ENCODE measurements around the gene RIMS4.

The RIMS4 gene

DNA sequence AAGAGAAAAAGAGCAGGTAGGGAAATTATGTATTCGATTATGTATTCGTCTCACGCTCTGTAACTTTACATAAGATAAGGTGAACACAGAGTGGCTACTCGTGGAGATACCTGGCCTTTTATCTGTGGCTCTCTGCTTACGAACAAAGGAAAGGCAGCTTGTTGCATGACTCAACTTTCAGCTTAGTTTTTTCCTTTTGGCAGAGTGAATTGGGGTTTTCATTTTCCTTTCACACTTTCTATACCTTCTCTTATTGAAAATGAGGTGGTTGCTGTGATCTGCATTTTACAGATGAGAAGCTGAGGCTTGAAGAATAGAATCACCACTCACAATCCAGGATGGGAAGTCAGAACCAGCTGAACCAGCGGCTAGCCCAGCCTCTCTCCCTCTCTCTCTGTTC lies 78.0 kb downstream of the RIMS4 start:
- no peak for DNase-seq (ENCODE audit: low read depth)
- no peak overlapping the region for H3K4me3 ChIP-seq (ENCODE audit: low read depth, low read length)
- TF ChIP-seq, protein P1, sequence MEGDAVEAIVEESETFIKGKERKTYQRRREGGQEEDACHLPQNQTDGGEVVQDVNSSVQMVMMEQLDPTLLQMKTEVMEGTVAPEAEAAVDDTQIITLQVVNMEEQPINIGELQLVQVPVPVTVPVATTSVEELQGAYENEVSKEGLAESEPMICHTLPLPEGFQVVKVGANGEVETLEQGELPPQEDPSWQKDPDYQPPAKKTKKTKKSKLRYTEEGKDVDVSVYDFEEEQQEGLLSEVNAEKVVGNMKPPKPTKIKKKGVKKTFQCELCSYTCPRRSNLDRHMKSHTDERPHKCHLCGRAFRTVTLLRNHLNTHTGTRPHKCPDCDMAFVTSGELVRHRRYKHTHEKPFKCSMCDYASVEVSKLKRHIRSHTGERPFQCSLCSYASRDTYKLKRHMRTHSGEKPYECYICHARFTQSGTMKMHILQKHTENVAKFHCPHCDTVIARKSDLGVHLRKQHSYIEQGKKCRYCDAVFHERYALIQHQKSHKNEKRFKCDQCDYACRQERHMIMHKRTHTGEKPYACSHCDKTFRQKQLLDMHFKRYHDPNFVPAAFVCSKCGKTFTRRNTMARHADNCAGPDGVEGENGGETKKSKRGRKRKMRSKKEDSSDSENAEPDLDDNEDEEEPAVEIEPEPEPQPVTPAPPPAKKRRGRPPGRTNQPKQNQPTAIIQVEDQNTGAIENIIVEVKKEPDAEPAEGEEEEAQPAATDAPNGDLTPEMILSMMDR (IDR thresholded peaks at IDR 0.05; ENCODE audit: control insufficient read depth, extremely low read depth, insufficient read depth) = no peak

DNA sequence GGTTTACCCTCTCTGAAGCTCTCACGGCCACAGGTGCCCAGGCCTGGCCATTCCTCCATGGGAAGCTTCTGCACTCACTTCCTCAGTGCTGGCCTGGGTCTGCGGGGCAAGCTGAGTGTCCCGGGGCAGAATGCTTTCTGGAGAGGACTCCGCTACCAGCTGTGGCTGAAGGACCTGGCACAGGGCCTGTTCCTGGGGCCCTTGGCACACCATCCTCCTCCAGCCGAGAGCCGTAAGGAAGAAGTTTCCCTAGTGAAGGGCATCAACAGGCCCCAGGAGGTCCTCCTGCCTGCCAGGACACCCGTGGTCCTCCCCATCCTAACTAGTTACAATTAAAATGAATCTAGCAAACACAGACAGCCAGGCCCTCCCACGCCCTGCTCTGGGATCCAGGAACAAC lies 78.7 kb downstream of the RIMS4 start:
- TF ChIP-seq, protein P1 (IDR thresholded peaks at IDR 0.05; ENCODE audit: control insufficient read depth, extremely low read depth, insufficient read depth) = no peak
- no peak for DNase-seq (ENCODE audit: low read depth)
- no peak overlapping the region for H3K4me3 ChIP-seq (ENCODE audit: low read depth, low read length)

DNA sequence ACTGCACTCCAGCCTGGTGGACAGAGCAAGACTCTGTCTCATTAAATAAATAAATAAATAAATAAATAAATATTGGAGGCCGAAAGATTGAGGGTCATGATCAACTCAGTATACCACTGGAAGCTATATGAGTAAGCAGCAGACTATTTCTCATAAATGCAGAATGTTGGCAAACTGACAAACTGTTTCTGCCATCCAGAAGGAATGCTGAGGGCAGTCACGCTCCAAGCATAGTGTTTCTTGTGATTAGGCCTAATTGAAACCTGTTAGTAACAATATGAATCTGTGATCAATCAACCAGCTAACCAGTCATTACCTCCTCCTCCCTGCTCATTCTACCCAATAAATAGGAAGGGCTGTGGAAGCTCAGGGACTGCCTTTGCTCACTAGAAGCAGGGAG lies 79.9 kb downstream of the RIMS4 start:
- DNase-seq (ENCODE audit: low read depth) = no peak
- TF ChIP-seq, protein P1 (IDR thresholded peaks at IDR 0.05; ENCODE audit: control insufficient read depth, extremely low read depth, insufficient read depth) = no peak
- H3K4me3 ChIP-seq (ENCODE audit: low read depth, low read length) = no peak overlapping the region

DNA sequence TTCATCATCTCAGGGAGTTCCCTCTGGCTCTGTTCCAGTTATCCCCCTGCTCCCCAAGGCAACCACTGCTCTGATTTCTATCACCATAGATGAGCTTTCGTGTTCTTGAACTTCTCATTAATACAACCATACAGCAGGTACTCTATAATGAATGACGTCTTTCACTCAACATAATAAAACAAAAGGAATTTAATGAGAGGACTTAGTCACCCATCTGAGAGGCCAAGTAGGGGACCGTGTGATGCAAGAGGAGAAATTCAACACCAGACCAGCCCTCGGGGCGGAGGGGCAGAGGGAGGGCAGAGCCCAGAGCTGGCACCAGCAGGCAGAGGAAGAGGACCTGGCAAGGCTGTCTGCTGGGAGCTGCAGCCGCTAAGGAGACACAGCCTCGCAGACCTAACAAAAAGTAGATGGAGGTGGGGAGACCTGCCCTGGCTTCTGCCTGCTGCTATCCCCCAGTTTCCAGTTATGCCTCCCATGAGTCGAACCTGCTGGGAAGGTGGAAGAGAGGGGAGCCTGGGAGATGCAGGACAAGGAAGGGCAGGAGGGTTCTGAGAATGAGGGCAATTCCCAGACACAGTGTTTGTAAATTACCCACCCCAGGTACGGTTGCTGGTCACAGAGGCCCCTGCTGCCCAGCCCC lies 81.4 kb downstream of the RIMS4 start:
- TF ChIP-seq, protein P1 (IDR thresholded peaks at IDR 0.05; ENCODE audit: control insufficient read depth, extremely low read depth, insufficient read depth) = no peak

DNA sequence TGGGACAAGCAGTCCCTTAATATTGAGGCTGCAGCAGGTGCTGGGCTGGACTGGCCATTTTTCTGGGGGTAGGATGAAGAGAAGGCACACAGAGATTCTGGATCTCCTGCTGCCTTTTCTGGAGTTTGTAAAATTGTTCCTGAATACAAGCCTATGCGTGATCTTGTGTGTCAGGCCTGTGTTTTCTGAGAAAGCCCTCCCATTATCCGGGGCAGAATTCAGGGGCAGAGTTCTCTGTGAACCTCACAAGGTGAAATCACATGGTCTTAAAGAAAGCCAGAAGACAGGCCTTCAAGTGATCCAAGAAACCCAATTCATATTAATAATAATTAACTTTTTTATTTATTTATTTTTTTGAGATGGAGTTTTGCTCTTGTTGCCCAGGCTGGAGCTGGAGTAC lies 82.7 kb downstream of the RIMS4 start:
- H3K4me3 ChIP-seq (ENCODE audit: low read depth, low read length) = no peak overlapping the region
- TF ChIP-seq, protein P1 (IDR thresholded peaks at IDR 0.05; ENCODE audit: control insufficient read depth, extremely low read depth, insufficient read depth) = no peak
- no peak for DNase-seq (ENCODE audit: low read depth)

More for the DNA sequence above, 81.4 kb downstream of the RIMS4 start:
- H3K4me3 ChIP-seq (ENCODE audit: low read depth, low read length) = peak overlapping the region; percentile 3; the same call in 1 of the 2 replicates
- peak; percentile 94 for DNase-seq (ENCODE audit: low read depth)

DNA sequence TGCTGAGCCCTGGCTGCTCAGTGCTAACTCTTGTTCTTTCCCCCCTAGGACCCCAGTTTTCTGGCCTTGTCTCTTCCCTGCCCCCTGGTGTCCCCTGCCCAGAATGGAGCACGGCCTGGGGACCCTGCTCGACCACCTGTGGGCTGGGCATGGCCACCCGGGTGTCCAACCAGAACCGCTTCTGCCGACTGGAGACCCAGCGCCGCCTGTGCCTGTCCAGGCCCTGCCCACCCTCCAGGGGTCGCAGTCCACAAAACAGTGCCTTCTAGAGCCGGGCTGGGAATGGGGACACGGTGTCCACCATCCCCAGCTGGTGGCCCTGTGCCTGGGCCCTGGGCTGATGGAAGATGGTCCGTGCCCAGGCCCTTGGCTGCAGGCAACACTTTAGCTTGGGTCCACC lies 83.3 kb downstream of the RIMS4 start:
- TF ChIP-seq, protein P1 (IDR thresholded peaks at IDR 0.05; ENCODE audit: control insufficient read depth, extremely low read depth, insufficient read depth) = no peak
- no peak overlapping the region for H3K4me3 ChIP-seq (ENCODE audit: low read depth, low read length)
- no peak for DNase-seq (ENCODE audit: low read depth)

DNA sequence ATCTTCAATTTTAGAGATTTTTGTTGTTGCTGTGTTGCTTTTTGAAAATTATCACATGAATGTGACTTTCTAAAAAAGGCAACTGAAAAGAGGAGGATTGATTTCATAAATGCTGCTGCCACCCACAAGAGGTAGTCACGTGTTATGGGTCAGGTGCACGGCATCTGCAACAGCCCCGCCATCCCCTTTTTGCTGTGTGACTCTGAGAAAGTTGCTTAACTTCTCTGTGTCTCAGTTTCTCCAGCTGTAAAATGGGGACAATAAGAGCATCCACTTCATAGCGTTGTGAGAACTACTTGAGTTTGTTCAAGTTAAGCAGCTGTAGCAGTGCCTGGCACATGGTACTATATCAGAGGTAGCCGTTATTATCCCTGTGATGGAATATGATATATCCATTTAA lies 84.5 kb downstream of the RIMS4 start:
- TF ChIP-seq, protein P1 (IDR thresholded peaks at IDR 0.05; ENCODE audit: control insufficient read depth, extremely low read depth, insufficient read depth) = no peak
- DNase-seq (ENCODE audit: low read depth) = no peak
- no peak overlapping the region for H3K4me3 ChIP-seq (ENCODE audit: low read depth, low read length)
